ENCODE measurements around the gene CDC37.

DNA sequence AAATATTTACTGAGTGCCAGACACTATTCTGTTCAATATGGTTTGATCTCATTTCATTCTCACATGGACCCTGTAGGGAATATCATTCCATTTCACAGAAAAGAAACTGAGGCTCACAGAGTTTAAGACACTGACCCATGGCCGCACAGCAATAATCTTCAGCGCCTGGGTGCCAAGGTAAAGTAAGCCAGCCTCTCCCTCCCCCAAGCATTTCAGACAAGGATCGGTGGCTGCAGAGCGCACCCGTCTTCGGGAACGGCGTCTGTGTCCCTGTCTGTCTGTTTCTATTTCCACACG, 12.7 kb upstream of the CDC37 start:
- TF ChIP-seq, protein P1, sequence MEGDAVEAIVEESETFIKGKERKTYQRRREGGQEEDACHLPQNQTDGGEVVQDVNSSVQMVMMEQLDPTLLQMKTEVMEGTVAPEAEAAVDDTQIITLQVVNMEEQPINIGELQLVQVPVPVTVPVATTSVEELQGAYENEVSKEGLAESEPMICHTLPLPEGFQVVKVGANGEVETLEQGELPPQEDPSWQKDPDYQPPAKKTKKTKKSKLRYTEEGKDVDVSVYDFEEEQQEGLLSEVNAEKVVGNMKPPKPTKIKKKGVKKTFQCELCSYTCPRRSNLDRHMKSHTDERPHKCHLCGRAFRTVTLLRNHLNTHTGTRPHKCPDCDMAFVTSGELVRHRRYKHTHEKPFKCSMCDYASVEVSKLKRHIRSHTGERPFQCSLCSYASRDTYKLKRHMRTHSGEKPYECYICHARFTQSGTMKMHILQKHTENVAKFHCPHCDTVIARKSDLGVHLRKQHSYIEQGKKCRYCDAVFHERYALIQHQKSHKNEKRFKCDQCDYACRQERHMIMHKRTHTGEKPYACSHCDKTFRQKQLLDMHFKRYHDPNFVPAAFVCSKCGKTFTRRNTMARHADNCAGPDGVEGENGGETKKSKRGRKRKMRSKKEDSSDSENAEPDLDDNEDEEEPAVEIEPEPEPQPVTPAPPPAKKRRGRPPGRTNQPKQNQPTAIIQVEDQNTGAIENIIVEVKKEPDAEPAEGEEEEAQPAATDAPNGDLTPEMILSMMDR (IDR thresholded peaks at IDR 0.05), result no peak
- TF ChIP-seq POLR2A (IDR thresholded peaks at IDR 0.05), result no peak

All from adrenal gland (tissue), 5 donors.